DND-41 (cell line): ENCODE data around the gene TNS3.

Source experiments
- ATAC-seq: fragments of 200-7000 bp; cut with Tn5 transposase; 3 replicates; pipeline ENCODE4 v1.9.1; 2021; ENCODE audit warnings: low read depth; ENCODE audit not compliant: insufficient read depth
- DNase-seq: peaks from one replicate; pipeline ENCODE4 v3.0.0-alpha.2; 2020
- H2AFZ ChIP-seq: 2 replicates; pipeline ENCODE4 v1.6.0; 2012; ENCODE audit warnings: low read depth, low read length
- H3K27ac ChIP-seq: 2 replicates; pipeline ENCODE4 v1.5.1; 2012; ENCODE audit warnings: low read length, inconsistent platforms
- H3K27me3 ChIP-seq: fragments of 200-600 bp; sonication (generic); 2 replicates; pipeline ENCODE4 v1.6.0; 2012; ENCODE audit warnings: low read length, mild to moderate bottlenecking, inconsistent platforms; ENCODE audit not compliant: insufficient read depth, poor library complexity
- H3K36me3 ChIP-seq: 2 replicates; pipeline ENCODE4 v1.5.1; 2012; ENCODE audit warnings: low read length, inconsistent platforms; ENCODE audit not compliant: insufficient read depth
- H3K4me1 ChIP-seq: 2 replicates; pipeline ENCODE4 v1.5.1; 2012; ENCODE audit warnings: mild to moderate bottlenecking, low read length; ENCODE audit not compliant: insufficient read depth
- H3K4me2 ChIP-seq: 2 replicates; pipeline ENCODE4 v1.6.0; 2012; ENCODE audit warnings: mild to moderate bottlenecking, moderate library complexity, low read length, inconsistent platforms; ENCODE audit not compliant: insufficient read depth
- H3K4me3 ChIP-seq, 2 experiments: fragments of 200-600 bp in 1 of 2; shearing (Covaris generic) in 1 of 2; 2 replicates each; pipeline ENCODE4 v1.5.1; 2012 to 2016; ENCODE audit warnings: inconsistent platforms in 2 of 2, low read length in 2 of 2, mild to moderate bottlenecking in 2 of 2, low read depth in 1 of 2, moderate library complexity in 1 of 2
- H3K79me2 ChIP-seq: 2 replicates; pipeline ENCODE4 v1.6.0; 2012; ENCODE audit warnings: low read length, inconsistent platforms; ENCODE audit not compliant: insufficient read depth
- H3K9ac ChIP-seq: 2 replicates; pipeline ENCODE4 v1.6.0; 2012; ENCODE audit warnings: low read depth, mild to moderate bottlenecking, inconsistent platforms, low read length, moderate library complexity
- H3K9me3 ChIP-seq: 2 replicates; pipeline ENCODE4 v1.5.1; 2012; ENCODE audit warnings: low read length, moderate library complexity, mild to moderate bottlenecking, inconsistent platforms; ENCODE audit not compliant: insufficient read depth, severe bottlenecking
- H4K20me1 ChIP-seq: 2 replicates; pipeline ENCODE4 v1.6.0; 2012; ENCODE audit warnings: low read length; ENCODE audit not compliant: insufficient read depth
- CTCF ChIP-seq: IDR thresholded peaks from 2 replicates; pipeline ENCODE4 v1.5.1; 2012; ENCODE audit warnings: borderline replicate concordance, low read length, moderate library complexity, mild to moderate bottlenecking; ENCODE audit not compliant: poor library complexity, severe bottlenecking; ENCODE audit errors: extremely low read depth
- EZH2 ChIP-seq: IDR thresholded peaks from 3 replicates; pipeline ENCODE4 v1.6.1; 2012; ENCODE audit warnings: borderline replicate concordance, low read depth, mild to moderate bottlenecking, moderate library complexity, low read length, inconsistent platforms; ENCODE audit not compliant: severe bottlenecking

TNS3 gene

DNA sequence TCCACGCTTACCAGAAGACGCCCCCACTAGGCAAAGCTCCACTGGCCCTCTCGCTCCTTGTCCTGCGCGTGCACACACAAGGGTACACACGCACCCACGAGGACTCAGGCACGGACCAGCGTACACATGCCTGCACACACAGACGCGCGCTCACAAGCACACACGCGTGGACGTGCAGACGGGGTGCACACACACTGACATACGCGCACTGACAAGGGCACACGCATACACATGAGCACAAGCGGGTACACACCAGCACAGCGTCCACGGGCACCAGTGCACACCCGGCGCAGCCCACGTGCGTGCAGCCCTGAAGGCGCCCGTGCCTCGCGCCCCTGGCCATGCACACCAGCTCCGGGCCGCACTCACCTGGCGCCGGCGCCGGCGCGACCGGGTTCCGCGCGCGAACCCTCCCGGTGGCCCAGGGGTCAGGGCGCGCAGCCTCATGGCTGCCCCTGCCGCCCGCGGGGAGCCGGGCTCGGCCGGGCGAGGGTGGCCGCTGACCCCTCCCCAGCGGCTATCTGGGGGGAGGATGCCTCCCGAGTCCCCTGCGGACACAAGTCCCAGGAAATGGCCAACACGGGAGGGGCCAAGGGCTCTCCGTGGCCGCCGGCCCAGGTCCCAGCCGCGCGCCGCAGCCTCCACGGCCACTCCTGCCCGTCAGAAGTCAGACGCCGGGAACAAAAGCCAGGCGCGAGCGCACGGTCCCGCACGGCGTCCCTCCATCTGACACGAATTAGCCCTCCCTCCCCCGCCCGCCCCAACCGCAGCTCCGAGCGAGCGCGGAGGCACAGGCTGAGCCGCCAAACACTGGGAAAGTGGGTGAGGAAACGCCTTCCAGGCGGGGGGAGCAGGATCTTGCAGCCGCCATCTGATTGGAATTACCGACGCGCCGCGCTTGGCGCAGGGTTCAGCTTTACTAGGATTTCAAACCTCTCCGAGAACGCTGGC is 45.0 kb downstream of the TNS3 start:
- ATAC-seq = no peak
- Histone ChIP-seq H3K27me3 (no peaks in the 10 kb centered on the region), H3K9me3 (peaks cover 3% of the 10 kb centered on the region), H3K36me3 (no peaks in the 10 kb centered on the region), H3K79me2 (no peaks in the 10 kb centered on the region), H3K4me2 (no peak overlapping the region), H2AFZ (no peak overlapping the region), H3K9ac (no peak overlapping the region), H4K20me1 (no peaks in the 10 kb centered on the region), H3K4me3 (no peak overlapping the region), H3K27ac (no peak overlapping the region), H3K4me1 (no peaks in the 10 kb centered on the region)
- TF ChIP-seq CTCF (no peak), EZH2 (no peak)
- DNase-seq = no peak

DNA sequence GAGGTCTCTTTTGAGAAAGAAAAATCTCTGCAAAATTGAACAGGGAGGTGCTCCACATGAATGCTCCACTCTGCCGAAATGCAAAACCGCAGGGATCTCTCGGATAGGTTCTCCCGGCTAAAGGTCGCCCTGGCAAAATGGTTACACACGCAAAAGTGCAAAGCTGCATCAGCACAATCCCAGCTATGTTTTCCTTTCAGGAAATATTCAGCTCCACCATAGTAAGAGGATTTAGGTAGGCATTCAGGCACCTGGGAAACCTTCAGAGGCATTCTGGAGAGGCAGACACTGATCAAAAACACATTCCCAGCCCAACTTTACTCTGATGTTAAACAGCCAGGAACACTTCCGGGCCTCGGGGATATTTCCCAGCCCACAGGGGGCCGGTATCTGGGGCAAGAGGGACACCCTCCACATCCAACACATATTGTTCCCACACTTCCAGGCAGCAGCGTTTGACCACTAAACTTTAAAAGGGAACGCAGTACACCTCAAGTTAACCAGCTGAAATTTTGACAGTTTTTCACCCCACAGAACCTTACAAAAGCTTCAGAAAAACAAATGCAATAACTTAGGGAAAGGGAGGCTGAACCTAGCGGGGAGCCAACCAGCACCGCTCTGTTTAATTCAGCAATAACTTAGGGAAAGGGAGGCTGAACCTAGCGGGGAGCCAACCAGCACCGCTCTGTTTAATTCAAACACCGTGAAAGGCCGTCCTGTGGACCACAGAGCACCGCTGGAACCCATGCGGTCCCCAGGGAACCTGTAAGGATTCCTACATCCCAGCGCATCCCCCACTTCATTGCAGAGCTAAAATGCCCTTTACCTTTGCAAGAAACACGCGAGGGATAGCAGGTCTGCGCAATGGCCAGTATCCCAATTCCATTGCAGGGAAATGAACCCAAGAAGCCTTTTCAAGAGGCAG is 45.9 kb downstream of the TNS3 start:
- Histone ChIP-seq H2AFZ (no peak overlapping the region), H3K27ac (no peak overlapping the region)

DNA sequence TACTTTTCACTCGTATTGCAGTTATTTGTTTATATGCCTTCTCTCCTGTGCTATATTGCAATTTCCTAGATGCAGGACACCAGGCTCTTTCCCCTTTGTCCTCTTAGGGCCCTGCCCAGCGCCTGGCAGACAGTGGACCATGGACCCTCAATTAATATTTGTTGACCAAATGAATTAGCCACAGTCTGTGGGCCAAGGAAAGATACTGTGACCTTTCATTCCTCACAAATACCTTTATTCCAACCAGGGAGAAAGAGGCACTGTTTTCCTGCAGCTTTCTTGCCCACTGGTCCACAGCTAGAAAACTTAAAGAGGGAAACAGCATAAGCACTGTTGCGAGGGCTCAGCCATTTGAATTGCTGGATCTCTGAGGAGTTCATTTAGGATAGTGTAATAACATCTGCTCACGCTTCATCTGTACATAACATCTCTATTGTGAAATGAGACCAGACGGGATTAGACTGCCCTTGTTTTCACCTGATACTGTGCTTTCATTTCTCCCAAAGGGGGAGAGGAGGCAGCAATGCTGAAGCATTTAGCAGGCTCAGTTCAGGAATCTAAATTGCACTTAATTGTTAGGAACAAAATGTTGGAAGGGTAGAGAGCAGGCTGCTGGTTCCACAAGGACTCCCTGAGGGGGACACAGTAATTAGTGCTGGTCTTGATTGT is 46.7 kb downstream of the TNS3 start:
- Histone ChIP-seq H3K79me2 (no peaks in the 10 kb centered on the region), H3K9ac (no peak overlapping the region)

More for the DNA sequence above, 45.9 kb downstream of the TNS3 start:
- Histone ChIP-seq H3K9ac (no peak overlapping the region), H3K36me3 (no peaks in the 10 kb centered on the region), H3K4me2 (no peak overlapping the region), H3K9me3 (peaks cover 3% of the 10 kb centered on the region), H3K79me2 (no peaks in the 10 kb centered on the region), H3K4me1 (no peaks in the 10 kb centered on the region), H4K20me1 (no peaks in the 10 kb centered on the region), H3K27me3 (no peaks in the 10 kb centered on the region), H3K4me3 (no peak overlapping the region)
- DNase-seq (no peak), ATAC-seq (no peak)
- TF ChIP-seq EZH2 (no peak), CTCF (no peak)

More for the DNA sequence above, 46.7 kb downstream of the TNS3 start:
- Histone ChIP-seq H4K20me1 (no peaks in the 10 kb centered on the region), H3K4me2 (no peak overlapping the region), H3K4me1 (no peaks in the 10 kb centered on the region), H3K9me3 (peaks cover 3% of the 10 kb centered on the region), H3K36me3 (no peaks in the 10 kb centered on the region), H3K27me3 (no peaks in the 10 kb centered on the region), H3K4me3 (no peak overlapping the region), H3K27ac (no peak overlapping the region), H2AFZ (no peak overlapping the region)
- DNase-seq (no peak), ATAC-seq (no peak)
- TF ChIP-seq CTCF = no peak
- no peak for TF ChIP-seq EZH2
